Epidermal melanocyte (primary cell): ENCODE measurements around the gene NEUROD4.
"Not testable (repeated sequence)": the region's sequence is repeated elsewhere in the genome, so short reads cannot be mapped to it uniquely, and the experiment has no call there.

ENCODE experiments used
- DNase-seq: peaks from one replicate; pipeline ENCODE4 v3.0.0; 2011; ENCODE audit warnings: low spot score; ENCODE audit not compliant: insufficient read length

The NEUROD4 gene

DNA sequence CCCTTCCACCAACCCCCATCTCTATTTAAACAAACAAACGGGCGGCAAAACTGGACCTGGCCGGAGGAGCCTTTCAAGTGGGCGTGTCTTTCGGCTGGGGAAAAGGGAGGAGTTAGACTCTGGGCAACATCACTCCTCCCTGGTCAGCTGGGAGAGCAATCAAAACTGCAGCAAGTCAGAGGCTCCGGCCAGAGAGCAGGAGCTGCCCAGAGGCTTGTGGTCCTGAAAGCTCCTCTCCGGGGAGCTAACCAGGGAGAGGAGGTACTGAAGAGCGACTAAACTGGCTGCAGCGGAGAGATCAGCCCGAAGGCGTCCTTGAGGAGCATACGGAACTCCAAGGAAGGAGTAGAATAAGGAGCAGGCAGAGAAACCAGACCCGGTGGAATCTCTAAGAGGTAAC is at the start of gene NEUROD4:
NEUROD4 (plus strand) TSS at position 191 of the 400 bp plus-strand sequence. CDS start 6,466 bp downstream, outside the sequence.
- DNase-seq = no peak

DNA sequence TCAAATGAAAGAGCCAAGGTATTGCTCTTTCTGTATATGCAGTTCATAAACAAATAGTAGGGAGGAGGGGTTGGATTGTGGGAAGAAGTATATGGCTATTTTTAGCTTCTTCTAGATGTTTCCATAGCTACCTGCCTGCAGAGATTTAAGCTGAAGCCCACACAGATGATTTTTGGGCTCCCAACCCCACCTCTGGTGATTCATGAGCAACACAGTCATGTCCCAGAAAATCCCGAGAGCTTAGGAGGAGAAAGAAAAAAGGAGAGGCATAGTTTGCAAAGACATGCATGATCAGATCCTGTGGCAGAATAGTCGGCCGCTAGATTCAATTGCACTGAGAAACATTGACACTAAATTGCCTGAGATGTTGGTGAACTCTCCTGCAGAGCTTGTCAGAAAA is 49.0 kb upstream of the NEUROD4 start:
- DNase-seq = no peak

- DNase-seq = no peak
Observed at GRCh38 chr12:54973556-54973955, 46.2 kb upstream of the NEUROD4 start.

DNA sequence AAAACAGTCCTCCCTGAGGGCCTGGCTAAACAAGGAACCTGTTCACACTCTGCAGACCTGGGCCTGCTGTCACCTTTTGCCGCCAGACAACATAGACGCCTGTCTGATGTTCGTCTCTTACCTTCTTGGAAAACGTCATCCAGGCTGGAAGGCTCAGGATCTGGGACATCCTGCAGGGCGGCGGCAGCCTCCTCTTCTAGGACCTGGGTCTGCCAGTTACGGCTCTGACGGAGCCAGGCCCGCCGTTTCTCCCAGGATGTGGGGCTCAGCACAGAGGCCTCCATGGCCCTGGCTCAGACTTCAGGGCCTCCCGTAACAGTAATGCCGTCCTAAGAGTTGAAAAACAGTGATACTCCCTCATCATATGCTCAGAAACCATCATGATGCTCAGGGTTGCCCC is 45.5 kb upstream of the NEUROD4 start:
- DNase-seq = no peak

DNA sequence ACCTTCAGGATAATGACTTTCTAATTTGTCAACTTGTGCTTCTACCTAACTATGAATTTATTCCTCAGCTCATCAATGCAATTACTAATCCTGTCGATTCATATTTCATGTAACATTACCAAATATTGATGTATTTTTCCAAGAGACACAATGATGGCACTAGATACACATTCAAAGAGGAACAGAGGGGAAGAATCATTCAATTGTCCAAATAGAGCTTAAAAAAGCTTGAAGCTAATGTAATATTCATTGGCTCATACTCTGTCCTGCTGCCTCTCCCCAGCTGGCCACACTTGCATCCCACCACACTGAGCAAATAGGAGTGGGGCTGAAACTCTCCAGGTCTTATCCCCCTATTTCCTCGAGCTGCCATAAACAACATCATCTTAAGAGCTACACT is 44.5 kb upstream of the NEUROD4 start:
- no peak for DNase-seq

GRCh38 chr12:54975875-54976274 is 43.9 kb upstream of the NEUROD4 start:
- DNase-seq = no peak

- DNase-seq = no peak
Observed at GRCh38 chr12:54977155-54977554, 42.6 kb upstream of the NEUROD4 start.

- DNase-seq = no peak
Observed at GRCh38 chr12:54977857-54978256, 41.9 kb upstream of the NEUROD4 start.

DNA sequence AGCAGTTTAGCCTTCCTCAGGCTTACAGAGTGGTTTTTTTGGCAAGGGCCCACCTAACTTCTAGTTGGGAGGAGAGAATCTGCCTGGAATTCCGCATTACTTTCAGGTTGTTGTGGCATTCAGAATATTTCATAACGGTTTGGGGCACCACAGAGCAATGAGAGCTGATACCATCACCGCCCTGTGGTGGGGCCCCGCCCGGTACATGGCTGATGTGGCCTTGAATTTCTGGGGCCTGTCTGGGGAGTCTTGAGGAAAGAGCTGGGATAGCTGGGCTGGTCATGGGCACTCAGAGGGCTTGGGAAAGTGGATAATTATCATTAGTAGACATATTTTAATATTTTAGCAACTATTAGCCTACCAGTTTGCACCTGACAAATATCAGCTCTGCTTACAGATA is 39.4 kb upstream of the NEUROD4 start:
- DNase-seq = no peak

GRCh38 chr12:54981796-54982195 is 38.0 kb upstream of the NEUROD4 start:
- no peak for DNase-seq

DNA sequence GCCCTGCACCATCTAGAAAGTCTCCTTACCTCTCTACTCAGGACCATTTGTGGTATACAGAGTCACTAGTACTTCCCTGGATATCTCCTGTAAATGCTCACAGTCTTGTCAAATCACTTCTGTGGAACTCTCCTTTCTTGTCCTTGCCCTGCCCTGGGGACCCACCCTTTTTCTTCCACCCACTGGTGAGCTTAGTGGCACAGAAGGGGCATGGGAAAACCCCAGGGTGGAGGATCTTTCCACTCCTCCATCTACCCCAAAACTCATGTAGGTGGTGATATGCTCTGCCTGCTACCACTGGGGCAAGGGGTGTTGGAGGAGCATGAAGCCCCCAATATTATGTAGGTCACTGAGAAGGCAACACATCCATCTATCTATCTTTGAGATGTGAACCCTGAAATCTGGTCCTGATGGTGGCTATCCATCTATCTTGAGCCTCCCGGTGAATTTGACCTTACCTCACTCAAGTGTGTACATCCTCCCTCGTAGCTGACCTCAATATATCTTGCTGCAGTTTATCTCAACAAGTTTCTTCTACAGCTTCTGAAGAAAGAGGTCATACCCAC is 36.2 kb upstream of the NEUROD4 start:
- no peak for DNase-seq

DNA sequence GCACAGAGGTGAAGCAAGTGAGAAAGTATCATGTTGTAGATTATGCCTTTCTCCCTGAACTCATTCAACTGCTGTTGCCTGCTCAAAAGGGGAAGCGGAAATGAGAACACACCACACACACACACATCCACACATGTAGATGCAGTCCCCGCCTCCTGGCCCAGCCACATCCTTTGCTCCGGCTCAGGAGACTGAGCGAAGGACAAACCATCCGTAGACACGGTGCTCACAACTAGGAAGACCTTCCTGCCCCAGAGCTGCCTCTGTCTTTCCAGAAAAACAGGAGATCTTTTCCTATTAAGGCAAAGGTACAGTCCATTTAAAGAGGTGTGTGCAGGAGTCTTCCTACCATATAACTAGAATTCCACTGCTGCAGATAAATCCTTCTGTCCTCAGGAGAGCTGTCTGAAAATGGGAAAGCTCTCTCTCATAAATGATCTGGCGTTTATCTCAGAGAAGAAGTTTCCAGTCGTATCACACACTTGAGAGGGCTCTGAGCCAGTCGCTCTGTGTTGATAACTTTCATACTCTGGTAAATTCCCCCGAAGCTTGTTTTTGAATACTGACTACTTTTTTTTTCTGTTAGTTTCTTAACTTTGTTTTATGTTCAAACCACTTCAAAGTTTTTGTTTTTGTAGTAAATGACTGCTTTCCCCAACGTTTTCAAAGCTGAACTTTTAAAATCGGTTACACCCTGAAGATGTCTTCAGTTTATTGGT is 35.0 kb upstream of the NEUROD4 start, which contains the start of gene TESPA1:
TESPA1 (minus strand) TSS at position 105 of the 719 bp plus-strand sequence. CDS start 10,200 bp downstream, outside the sequence.
- DNase-seq = no peak

GRCh38 chr12:54986773-54987172 is 33.0 kb upstream of the NEUROD4 start:
- not testable (repeated sequence) for DNase-seq

DNA sequence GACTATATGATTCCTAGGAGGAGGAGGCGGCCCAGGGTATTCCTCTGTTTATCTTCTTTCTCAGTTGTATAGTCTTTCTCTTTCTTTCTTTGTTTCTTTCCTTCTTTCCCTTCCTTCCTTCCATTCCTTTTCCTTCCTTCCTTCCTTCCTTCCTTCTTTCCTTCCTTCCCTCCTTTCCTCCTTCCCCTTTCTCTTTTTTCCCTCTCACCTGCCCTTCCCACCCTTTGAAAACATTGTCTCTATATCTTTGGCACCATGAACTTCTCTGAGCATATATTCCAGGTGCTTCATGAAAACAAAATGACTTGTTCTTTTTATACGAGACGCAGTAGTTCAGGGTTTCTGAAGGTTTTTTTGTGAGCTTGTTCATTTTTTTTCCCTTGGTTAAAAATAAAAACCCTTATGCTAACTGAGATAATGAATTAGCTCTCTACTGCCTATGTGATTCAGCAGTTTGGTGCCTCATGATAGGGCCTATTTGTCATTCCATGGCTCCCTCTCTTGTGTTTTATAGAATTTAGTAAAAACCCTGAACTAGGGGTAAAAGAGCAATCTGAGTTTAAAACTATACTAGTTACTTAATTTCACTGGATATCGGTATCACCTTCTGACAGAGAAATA is 32.1 kb upstream of the NEUROD4 start:
- no peak for DNase-seq

DNA sequence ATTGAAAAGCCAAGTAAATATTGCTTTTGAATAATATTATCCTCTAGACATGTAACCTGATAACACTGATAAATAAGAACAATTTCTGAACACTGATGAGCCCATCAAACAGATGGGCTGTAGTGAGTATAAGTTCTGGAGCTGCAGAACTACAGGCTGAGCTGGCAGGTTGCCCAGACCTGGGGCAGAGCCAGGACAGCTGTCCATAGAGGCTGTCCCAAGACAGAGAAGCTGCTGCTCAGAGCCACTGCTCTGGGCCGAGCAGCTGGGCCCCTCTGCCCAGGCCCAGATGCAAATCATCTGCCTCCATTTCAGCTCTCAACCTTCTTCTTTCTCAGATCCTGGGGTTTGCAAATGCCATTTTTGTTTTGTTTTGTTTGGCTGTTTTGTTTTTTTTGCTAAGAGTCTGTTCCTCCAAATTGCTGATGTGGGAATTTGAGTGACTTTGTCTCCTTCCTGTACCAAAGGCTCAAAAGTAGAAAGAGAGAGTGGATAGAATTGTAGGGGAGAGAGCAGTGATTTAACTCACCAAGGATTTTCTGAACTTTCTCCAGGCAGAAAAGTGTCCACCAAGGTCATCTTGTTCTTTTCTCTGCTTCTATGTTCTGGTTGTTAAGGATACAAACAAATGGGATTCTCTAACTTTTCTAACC is 31.2 kb upstream of the NEUROD4 start:
- no peak for DNase-seq

GRCh38 chr12:54989829-54990228 is 29.9 kb upstream of the NEUROD4 start:
- DNase-seq = no peak

DNA sequence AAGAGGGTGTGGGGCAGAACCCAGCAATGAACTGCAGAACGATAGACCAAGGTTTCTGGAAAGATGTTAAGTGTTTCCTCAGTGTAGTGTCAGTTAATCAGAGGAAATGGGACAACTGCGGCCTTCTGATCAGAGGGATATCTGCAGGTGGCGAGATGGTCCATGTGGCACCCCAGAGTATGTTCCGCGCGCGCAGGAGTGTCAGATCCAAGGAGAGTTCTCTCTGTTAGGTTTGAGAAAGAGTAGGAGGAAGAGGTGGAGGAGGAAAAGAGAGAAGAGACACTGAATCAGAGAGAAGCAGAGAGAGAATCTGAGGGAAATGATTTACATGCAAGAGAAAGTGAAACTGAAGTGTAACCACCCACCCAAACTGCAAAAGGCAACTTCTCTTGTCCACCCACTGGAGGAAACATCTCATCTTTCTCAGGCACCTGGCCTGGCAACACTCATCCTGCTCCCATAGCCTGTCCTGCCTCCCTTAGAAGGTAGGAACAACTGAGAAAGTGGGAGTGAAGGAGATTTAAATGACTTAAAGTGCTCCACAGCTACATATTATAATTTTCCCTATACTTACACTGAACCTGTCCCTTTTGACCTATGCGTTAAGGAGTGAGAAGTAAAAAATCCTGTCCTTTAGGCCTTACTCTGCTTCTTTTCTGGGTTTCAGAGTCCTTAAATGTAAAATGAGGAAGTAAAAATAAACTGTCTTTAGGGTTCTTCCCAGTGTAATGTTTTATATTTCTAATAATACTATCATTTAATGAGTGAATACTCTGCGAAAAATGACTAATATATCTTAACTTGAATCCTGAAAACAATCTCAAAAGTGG is 28.4 kb upstream of the NEUROD4 start:
- DNase-seq = no peak

DNA sequence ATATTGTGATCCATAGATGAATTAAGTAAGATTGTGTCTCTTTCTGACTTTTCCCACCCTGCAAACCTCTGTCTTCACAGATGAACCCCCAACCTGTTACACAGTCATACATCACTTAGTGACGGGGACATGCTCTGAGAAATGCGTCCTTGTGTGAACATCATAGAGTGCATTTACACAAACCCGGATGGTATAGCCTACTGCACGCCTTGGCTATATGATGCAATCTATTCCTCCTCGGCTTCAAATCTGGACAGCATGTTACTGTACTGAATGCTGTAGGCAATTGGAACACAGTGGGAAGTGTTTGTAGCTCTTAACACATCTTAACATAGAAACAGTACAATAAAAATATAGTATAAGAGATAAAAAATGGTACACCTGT is 27.8 kb upstream of the NEUROD4 start:
- DNase-seq = no peak

GRCh38 chr12:54993181-54993835 is 26.5 kb upstream of the NEUROD4 start:
- peak; percentile 44 for DNase-seq

DNA sequence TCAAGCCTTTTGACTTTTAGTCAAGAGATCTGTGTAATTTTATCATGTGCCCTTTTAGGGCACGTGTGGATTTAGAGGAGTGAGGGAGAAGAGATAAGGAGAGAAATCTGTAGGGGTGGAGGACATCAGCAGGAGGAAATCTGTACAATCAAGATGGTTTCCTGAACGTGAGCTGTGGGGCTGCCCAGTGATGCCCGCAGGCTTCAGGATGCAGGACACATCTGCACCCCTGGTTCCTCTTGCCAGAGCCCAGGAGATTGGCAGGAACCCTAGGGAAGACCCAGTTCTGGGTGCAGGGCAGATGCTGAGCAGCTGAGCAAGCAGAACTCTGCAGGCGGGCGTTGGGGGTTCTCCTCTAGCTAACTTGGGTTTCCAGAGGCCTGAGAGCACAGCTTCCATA is 23.6 kb upstream of the NEUROD4 start:
- DNase-seq = no peak
